ENCODE data around the gene IGF2BP3.

GRCh38 chr7:23347033-23347681 lies 123.1 kb downstream of the IGF2BP3 start:
- TF ChIP-seq ARNTL (CRISPR knock-in tag; IDR thresholded peaks at IDR 0.05; ENCODE audit: borderline replicate concordance, low read depth), result no peak
- TF ChIP-seq, protein P1, sequence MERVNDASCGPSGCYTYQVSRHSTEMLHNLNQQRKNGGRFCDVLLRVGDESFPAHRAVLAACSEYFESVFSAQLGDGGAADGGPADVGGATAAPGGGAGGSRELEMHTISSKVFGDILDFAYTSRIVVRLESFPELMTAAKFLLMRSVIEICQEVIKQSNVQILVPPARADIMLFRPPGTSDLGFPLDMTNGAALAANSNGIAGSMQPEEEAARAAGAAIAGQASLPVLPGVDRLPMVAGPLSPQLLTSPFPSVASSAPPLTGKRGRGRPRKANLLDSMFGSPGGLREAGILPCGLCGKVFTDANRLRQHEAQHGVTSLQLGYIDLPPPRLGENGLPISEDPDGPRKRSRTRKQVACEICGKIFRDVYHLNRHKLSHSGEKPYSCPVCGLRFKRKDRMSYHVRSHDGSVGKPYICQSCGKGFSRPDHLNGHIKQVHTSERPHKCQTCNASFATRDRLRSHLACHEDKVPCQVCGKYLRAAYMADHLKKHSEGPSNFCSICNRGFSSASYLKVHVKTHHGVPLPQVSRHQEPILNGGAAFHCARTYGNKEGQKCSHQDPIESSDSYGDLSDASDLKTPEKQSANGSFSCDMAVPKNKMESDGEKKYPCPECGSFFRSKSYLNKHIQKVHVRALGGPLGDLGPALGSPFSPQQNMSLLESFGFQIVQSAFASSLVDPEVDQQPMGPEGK (CRISPR knock-in tag; IDR thresholded peaks at IDR 0.05; ENCODE audit: borderline replicate concordance), result no peak
- no peak for TF ChIP-seq ZNF565 (CRISPR knock-in tag; conservative IDR thresholded peaks at IDR 0.05; ENCODE audit: low read depth)
- TF ChIP-seq OSR1 (CRISPR knock-in tag; IDR thresholded peaks at IDR 0.05), result no peak
- TF ChIP-seq BACH2 (CRISPR knock-in tag; IDR thresholded peaks at IDR 0.05; ENCODE audit: borderline replicate concordance), result no peak
- TF ChIP-seq, protein P2, sequence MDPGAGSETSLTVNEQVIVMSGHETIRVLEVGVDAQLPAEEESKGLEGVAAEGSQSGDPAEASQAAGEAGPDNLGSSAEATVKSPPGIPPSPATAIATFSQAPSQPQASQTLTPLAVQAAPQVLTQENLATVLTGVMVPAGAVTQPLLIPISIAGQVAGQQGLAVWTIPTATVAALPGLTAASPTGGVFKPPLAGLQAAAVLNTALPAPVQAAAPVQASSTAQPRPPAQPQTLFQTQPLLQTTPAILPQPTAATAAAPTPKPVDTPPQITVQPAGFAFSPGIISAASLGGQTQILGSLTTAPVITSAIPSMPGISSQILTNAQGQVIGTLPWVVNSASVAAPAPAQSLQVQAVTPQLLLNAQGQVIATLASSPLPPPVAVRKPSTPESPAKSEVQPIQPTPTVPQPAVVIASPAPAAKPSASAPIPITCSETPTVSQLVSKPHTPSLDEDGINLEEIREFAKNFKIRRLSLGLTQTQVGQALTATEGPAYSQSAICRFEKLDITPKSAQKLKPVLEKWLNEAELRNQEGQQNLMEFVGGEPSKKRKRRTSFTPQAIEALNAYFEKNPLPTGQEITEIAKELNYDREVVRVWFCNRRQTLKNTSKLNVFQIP (CRISPR knock-in tag; IDR thresholded peaks at IDR 0.05; ENCODE audit: borderline replicate concordance, low read depth), result no peak
- 0 out of 2 replicates have a peak, but pooled peaks have one; percentile 38 for TF ChIP-seq RARB (CRISPR knock-in tag; IDR thresholded peaks at IDR 0.05)
- TF ChIP-seq ZFP3 (CRISPR knock-in tag; IDR thresholded peaks at IDR 0.05), result no peak
- no peak for TF ChIP-seq ESRRG (CRISPR knock-in tag; IDR thresholded peaks at IDR 0.05)
- no peak for TF ChIP-seq CREB5 (CRISPR knock-in tag; IDR thresholded peaks at IDR 0.05; ENCODE audit: low read depth)
- TF ChIP-seq TCF4 (CRISPR knock-in tag; IDR thresholded peaks at IDR 0.05; ENCODE audit: borderline replicate concordance), result no peak
- TF ChIP-seq CSDC2 (CRISPR knock-in tag; IDR thresholded peaks at IDR 0.05), result no peak
- no peak for TF ChIP-seq GLIS3 (CRISPR knock-in tag; IDR thresholded peaks at IDR 0.05)
- TF ChIP-seq, protein P3, sequence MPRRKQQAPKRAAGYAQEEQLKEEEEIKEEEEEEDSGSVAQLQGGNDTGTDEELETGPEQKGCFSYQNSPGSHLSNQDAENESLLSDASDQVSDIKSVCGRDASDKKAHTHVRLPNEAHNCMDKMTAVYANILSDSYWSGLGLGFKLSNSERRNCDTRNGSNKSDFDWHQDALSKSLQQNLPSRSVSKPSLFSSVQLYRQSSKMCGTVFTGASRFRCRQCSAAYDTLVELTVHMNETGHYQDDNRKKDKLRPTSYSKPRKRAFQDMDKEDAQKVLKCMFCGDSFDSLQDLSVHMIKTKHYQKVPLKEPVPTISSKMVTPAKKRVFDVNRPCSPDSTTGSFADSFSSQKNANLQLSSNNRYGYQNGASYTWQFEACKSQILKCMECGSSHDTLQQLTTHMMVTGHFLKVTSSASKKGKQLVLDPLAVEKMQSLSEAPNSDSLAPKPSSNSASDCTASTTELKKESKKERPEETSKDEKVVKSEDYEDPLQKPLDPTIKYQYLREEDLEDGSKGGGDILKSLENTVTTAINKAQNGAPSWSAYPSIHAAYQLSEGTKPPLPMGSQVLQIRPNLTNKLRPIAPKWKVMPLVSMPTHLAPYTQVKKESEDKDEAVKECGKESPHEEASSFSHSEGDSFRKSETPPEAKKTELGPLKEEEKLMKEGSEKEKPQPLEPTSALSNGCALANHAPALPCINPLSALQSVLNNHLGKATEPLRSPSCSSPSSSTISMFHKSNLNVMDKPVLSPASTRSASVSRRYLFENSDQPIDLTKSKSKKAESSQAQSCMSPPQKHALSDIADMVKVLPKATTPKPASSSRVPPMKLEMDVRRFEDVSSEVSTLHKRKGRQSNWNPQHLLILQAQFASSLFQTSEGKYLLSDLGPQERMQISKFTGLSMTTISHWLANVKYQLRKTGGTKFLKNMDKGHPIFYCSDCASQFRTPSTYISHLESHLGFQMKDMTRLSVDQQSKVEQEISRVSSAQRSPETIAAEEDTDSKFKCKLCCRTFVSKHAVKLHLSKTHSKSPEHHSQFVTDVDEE (CRISPR knock-in tag; IDR thresholded peaks at IDR 0.05), result no peak

All from SK-N-SH treated with all-trans-retinoic acid at 6 μM for 48 hours (cell line).